Fibroblast of mammary gland (primary cell): ENCODE results near the gene PRDM15.

Source experiments
- DNase-seq: peaks from one replicate; pipeline ENCODE4 v3.0.0-alpha.2; 2010; ENCODE audit warnings: low read depth
- H3K4me3 ChIP-seq: 2 replicates; pipeline ENCODE4 v1.5.1; 2011; ENCODE audit warnings: low read depth, mild to moderate bottlenecking, low read length, moderate library complexity; ENCODE audit not compliant: control insufficient read depth
- TF ChIP-seq, protein P1 (sequence below): conservative IDR thresholded peaks from 2 replicates; pipeline ENCODE4 v1.5.1; 2011; ENCODE audit warnings: low read depth, low read length, inconsistent platforms; ENCODE audit not compliant: control insufficient read depth, insufficient read depth

PRDM15 gene

GRCh38 chr21:41762753-41763152, 116.4 kb downstream of the PRDM15 start:
- TF ChIP-seq, protein P1, sequence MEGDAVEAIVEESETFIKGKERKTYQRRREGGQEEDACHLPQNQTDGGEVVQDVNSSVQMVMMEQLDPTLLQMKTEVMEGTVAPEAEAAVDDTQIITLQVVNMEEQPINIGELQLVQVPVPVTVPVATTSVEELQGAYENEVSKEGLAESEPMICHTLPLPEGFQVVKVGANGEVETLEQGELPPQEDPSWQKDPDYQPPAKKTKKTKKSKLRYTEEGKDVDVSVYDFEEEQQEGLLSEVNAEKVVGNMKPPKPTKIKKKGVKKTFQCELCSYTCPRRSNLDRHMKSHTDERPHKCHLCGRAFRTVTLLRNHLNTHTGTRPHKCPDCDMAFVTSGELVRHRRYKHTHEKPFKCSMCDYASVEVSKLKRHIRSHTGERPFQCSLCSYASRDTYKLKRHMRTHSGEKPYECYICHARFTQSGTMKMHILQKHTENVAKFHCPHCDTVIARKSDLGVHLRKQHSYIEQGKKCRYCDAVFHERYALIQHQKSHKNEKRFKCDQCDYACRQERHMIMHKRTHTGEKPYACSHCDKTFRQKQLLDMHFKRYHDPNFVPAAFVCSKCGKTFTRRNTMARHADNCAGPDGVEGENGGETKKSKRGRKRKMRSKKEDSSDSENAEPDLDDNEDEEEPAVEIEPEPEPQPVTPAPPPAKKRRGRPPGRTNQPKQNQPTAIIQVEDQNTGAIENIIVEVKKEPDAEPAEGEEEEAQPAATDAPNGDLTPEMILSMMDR = no peak
- no peak overlapping the region for H3K4me3 ChIP-seq
- no peak for DNase-seq

GRCh38 chr21:41761934-41762635, 117.1 kb downstream of the PRDM15 start:
- H3K4me3 ChIP-seq = no peak overlapping the region
- no peak for DNase-seq
- TF ChIP-seq, protein P1 = no peak

DNA sequence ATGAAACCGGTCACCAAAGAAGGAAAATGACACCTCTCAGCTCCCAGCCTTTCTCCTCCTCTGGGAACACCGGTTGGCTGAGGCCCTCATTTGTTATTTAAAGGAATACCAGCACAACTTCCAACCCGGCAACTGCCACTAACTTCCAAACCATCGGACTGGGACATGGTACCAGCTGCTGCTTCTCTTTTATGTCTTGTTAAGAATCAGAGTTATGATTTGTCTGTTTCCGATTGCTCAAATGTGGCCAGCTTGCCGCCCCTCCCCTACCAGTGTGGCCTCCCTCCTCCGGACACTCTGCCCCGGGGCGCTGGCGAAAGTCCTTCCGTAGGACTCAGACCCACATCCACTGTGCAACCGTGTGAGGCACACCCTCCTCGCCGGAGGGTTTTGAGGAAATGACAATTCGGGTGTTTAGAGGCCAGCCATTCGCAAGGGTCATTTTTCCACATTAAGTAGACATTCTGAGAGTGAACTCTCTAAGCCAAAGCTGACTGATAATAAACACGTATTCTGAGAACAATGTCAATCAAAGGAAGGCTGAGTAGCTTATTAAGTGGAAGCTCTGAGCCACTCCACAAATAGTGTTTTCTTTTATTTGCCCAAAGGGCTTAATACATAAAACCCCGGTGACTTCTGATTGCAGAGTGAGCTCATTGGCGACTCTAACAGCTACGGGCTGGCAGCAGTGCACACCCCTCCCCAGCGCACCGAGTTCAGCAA, 117.8 kb downstream of the PRDM15 start:
- DNase-seq = no peak
- no peak overlapping the region for H3K4me3 ChIP-seq
- TF ChIP-seq, protein P1 = no peak

DNA sequence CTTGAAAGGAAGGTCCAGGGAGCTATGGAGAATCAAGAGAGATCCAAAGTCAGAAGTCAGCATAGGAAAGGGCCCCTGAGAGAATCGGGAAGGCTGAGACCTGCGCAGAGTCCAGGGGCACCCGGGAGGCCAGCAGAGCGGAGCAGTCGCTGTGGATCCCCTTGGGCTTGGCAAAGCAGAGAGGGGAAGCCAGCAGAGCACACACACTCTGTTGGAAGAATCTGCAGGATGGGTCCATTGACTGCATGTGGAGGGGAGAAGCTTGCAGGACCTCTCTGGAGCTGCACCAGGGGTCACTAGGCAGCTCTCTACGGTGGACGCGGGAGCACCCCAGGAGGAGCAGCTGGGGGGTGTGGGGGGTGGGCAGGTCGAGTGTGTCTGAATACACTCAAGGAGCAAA, 118.7 kb downstream of the PRDM15 start:
- no peak for DNase-seq
- no peak overlapping the region for H3K4me3 ChIP-seq
- TF ChIP-seq, protein P1 = no peak

DNA sequence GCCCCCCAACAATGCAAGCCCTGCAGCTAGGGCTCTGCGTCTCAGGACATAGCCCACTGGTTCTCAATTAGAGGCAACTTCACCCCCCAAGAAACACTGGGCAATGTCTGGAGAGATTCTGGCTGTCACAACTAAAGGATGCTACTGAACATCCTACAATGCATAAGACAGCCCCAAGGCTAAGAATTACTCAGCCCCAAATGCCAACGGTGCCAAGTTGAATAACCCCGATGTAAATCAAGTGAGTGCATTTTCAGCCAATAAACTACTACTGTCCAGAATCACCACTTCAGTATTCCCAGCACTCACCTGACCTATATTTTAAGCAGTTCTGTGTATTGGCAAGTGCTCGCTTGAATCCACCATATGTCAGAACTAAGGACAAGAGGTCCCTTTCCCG, 119.2 kb downstream of the PRDM15 start:
- TF ChIP-seq, protein P1 = no peak
- no peak for DNase-seq
- H3K4me3 ChIP-seq = no peak overlapping the region

DNA sequence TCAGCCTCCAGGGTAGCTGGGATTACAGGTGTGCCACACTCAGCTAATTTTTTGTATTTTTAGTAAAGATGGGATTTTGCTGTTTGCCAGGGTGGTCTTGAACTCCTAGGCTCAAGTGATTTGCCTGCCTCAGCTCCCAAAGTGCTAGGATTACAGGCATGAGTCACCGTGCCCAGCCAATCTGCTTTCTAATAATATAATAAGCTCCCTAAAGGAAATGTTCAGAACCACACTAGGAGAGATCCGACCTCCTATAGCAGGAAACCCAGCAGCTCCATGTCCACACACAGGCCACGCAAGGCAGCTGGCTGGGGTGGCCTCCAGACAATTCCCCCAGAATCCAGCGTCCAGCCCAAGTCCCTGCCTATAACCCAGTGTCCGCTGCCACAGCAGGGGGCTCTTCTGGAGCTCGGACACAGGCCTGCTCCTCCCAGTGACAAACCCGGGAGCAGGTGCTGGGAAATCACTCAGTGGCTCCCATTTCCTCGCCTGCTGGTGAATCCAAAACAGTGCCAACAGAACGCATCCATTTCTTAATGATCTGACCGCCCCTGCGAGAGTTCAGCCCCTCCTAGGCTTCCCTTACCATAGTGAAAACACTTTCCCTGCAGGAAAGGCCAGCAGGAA, 119.8 kb downstream of the PRDM15 start:
- TF ChIP-seq, protein P1 = no peak
- no peak for DNase-seq
- no peak overlapping the region for H3K4me3 ChIP-seq
